Mucosa of rectum (tissue), 2 donors: ENCODE results near the gene SKAP1.

Source experiments
- H3K27ac ChIP-seq, 2 donors: one replicate each; pipeline ENCODE4 v1.7.0; 2013; ENCODE audit warnings: inconsistent platforms in 2 of 2, low read depth in 2 of 2, low read length in 2 of 2
- H3K27me3 ChIP-seq, 2 donors: one replicate each; pipeline ENCODE4 v1.7.0; 2013; ENCODE audit warnings: low read length in 2 of 2; ENCODE audit not compliant: control insufficient read depth in 2 of 2, insufficient read depth in 2 of 2
- H3K36me3 ChIP-seq, 2 donors: one replicate each; pipeline ENCODE4 v1.7.0; 2013; ENCODE audit warnings: low read length in 2 of 2; ENCODE audit not compliant: control insufficient read depth in 2 of 2, insufficient read depth in 2 of 2
- H3K4me1 ChIP-seq, 2 donors: one replicate each; pipeline ENCODE4 v1.7.0; 2013; ENCODE audit warnings: low read length in 2 of 2, mild to moderate bottlenecking in 1 of 2; ENCODE audit not compliant: control insufficient read depth in 2 of 2, insufficient read depth in 2 of 2
- H3K4me3 ChIP-seq, 2 donors: one replicate each; pipeline ENCODE4 v1.7.0; 2013; ENCODE audit warnings: low read length in 2 of 2
- H3K9ac ChIP-seq, 2 donors: one replicate each; pipeline ENCODE4 v1.7.0; 2013; ENCODE audit warnings: low read length in 2 of 2, low read depth in 1 of 2, mild to moderate bottlenecking in 1 of 2
- H3K9me3 ChIP-seq, 2 donors: one replicate each; pipeline ENCODE4 v1.7.0; 2013; ENCODE audit warnings: low read length in 2 of 2; ENCODE audit not compliant: control insufficient read depth in 2 of 2
- donor health status: healthy.
- donor health status: Normal muscosa, but diverticular disease.

SKAP1 gene

GRCh38 chr17:48311324-48311723, 118.7 kb downstream of the SKAP1 start:
- peaks cover 0 to 4% of the 10 kb centered on the region in 2 donors for H3K27me3 ChIP-seq
- H3K36me3 ChIP-seq: no peaks in the 10 kb centered on the region
- no peaks in the 10 kb centered on the region for H3K9me3 ChIP-seq
- no peaks in the 10 kb centered on the region for H3K4me1 ChIP-seq
- H3K4me3 ChIP-seq: no peak overlapping the region
- H3K9ac ChIP-seq: no peak overlapping the region
- no peak overlapping the region for H3K27ac ChIP-seq

GRCh38 chr17:48310748-48311213, 119.2 kb downstream of the SKAP1 start:
- no peak overlapping the region for H3K9ac ChIP-seq
- H3K27ac ChIP-seq: no peak overlapping the region
- H3K4me3 ChIP-seq: no peak overlapping the region
- no peaks in the 10 kb centered on the region for H3K4me1 ChIP-seq
- peaks cover 0 to 4% of the 10 kb centered on the region in 2 donors for H3K27me3 ChIP-seq
- no peaks in the 10 kb centered on the region for H3K36me3 ChIP-seq
- H3K9me3 ChIP-seq: no peaks in the 10 kb centered on the region

GRCh38 chr17:48308581-48308980, 121.4 kb downstream of the SKAP1 start:
- Histone ChIP-seq H3K36me3 (no peaks in the 10 kb centered on the region), H3K9ac (no peak overlapping the region), H3K27me3 (peaks cover 0 to 4% of the 10 kb centered on the region in 2 donors), H3K4me1 (no peaks in the 10 kb centered on the region), H3K27ac (no peak overlapping the region), H3K4me3 (no peak overlapping the region), H3K9me3 (no peaks in the 10 kb centered on the region)

GRCh38 chr17:48307814-48308411, 122.1 kb downstream of the SKAP1 start:
- Histone ChIP-seq H3K27me3 (peaks cover 0 to 4% of the 10 kb centered on the region in 2 donors), H3K9me3 (no peaks in the 10 kb centered on the region), H3K4me1 (no peaks in the 10 kb centered on the region), H3K36me3 (no peaks in the 10 kb centered on the region), H3K4me3 (no peak overlapping the region), H3K9ac (no peak overlapping the region), H3K27ac (no peak overlapping the region)

DNA sequence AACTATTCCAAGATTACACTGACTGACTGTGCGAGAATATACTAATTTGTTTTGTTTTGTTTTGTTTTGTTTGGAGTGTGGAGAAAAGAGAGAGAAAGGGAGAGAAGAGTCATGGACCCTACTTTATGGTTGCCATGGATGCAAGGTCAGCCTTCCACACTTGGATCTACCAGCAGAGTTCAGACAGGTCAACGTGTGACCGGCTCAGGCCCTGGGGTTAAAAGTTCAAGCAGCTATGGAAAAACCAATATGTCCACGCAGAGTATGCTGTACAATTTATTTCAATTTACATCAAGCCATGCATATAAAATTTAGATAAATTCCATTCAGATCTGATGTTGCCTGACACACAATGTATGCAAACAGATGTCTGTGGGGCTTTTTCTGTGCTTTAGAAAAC, 122.8 kb downstream of the SKAP1 start:
- Histone ChIP-seq H3K36me3 (no peaks in the 10 kb centered on the region), H3K27me3 (peaks cover 0 to 4% of the 10 kb centered on the region in 2 donors), H3K9ac (no peak overlapping the region), H3K27ac (no peak overlapping the region), H3K9me3 (no peaks in the 10 kb centered on the region), H3K4me1 (no peaks in the 10 kb centered on the region), H3K4me3 (no peak overlapping the region)

GRCh38 chr17:48301002-48301401, 129.0 kb downstream of the SKAP1 start:
- peaks cover 0 to 2% of the 10 kb centered on the region in 2 donors for H3K4me1 ChIP-seq
- H3K36me3 ChIP-seq: no peaks in the 10 kb centered on the region
- no peaks in the 10 kb centered on the region for H3K27me3 ChIP-seq
- no peak overlapping the region for H3K4me3 ChIP-seq
- H3K27ac ChIP-seq: no peak overlapping the region
- H3K9me3 ChIP-seq: no peaks in the 10 kb centered on the region
- no peak overlapping the region for H3K9ac ChIP-seq

DNA sequence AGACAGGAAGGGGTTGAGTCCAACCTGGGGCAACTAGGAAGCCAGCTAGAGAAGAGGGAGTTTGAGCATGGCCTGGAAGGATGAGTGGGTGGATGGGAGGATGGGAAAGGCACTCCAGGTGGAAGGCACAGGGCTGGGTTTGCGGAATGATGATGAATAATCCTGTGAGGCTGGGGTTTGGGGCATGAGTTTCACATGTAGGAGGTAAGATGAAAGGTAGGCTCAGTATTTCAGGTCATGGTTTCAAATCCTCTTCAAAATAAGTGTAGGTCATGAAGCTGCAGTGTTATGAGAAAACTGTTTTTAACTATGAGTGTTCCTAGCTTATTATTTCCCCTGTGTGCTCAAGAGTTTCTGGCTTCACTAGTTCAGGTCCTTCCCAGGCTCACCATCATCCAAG, 130.3 kb downstream of the SKAP1 start:
- H3K27me3 ChIP-seq: no peaks in the 10 kb centered on the region
- H3K4me1 ChIP-seq: peaks cover 0 to 2% of the 10 kb centered on the region in 2 donors
- no peak overlapping the region for H3K9ac ChIP-seq
- H3K36me3 ChIP-seq: no peaks in the 10 kb centered on the region
- H3K4me3 ChIP-seq: no peak overlapping the region
- no peaks in the 10 kb centered on the region for H3K9me3 ChIP-seq
- H3K27ac ChIP-seq: no peak overlapping the region

DNA sequence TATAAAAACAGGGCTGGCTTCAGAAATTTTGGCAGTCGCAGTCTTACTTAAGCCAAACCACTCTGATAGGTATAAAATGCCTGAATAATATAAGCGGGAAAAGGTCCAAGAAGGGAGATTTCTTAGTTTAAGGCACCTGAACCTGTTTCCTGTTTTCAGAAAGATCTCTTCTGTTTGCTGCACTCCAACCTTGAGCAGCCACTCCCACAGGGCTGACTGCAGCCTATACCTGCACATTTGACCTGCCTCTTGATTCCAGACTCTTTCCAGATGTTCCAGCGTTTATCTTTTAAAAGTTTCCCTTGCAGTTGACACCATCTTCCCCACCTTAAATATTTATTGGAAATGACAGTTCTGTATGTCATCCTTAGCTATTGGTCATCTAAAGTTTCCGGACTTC, 132.2 kb downstream of the SKAP1 start:
- H3K27ac ChIP-seq: no peak overlapping the region
- H3K9me3 ChIP-seq: no peaks in the 10 kb centered on the region
- H3K9ac ChIP-seq: peak overlapping the region in 1 of 2 donors; percentile 15
- no peaks in the 10 kb centered on the region for H3K36me3 ChIP-seq
- H3K4me1 ChIP-seq: peaks cover 0 to 2% of the 10 kb centered on the region in 2 donors
- H3K27me3 ChIP-seq: no peaks in the 10 kb centered on the region
- no peak overlapping the region for H3K4me3 ChIP-seq

GRCh38 chr17:48296453-48296852, 133.6 kb downstream of the SKAP1 start:
- Histone ChIP-seq H3K9ac (no peak overlapping the region), H3K4me3 (no peak overlapping the region), H3K4me1 (peaks cover 0 to 2% of the 10 kb centered on the region in 2 donors), H3K36me3 (no peaks in the 10 kb centered on the region), H3K27ac (no peak overlapping the region), H3K27me3 (no peaks in the 10 kb centered on the region), H3K9me3 (no peaks in the 10 kb centered on the region)

DNA sequence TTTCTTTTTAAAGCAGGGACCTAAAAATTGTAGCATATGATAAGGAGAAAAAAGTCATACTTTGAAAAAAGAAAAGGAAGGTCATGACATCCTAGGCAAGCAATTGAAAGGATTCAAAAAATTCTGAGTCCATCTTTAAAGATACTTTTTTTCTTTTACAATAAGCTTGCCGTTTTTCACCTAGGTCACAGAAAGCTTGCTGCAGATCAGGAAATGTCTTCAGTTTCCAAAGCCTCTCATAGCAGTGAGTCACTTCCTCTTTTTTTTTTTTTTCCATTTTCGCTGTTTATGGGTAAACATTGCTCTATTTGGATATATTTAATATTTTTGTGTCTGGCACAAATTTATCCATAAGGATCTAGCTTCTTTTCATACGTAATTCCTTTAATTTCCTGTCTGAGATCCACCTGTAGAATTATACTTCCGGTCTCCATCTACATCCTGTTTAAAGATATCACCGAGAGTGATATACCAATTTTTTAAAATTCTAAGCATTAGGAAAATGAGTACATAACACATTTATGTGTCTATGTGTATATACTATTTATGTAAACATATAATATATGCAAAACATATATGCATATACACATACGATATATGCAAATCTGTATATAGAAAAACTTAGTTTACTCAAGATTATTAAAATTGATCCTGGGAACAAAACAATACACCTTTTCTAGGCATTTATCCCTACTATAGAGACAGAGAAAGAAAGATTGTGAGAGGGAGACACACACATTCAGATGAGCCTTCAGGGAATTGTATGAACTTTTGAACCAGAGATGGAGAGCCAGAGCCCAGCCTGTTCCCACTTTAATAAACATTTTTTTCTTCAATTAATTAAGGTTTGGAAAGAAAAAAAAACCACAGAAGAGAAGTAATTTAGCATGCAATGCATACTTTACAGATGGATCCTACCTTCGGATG, 134.4 kb downstream of the SKAP1 start:
- Histone ChIP-seq H3K36me3 (no peaks in the 10 kb centered on the region), H3K9me3 (no peaks in the 10 kb centered on the region), H3K27me3 (no peaks in the 10 kb centered on the region), H3K27ac (peak overlapping the region; percentile 19 to 20), H3K9ac (no peak overlapping the region), H3K4me3 (peak overlapping the region in 1 of 2 donors; percentile 42), H3K4me1 (peaks cover 0 to 2% of the 10 kb centered on the region in 2 donors)
